ENCODE measurements around the gene AGAP1.

The AGAP1 gene

GRCh38 chr2:236001166-236001828 is 507.5 kb downstream of the AGAP1 start:
- no peak overlapping the region for H3K27ac ChIP-seq
- TF ChIP-seq CTCF (conservative IDR thresholded peaks at IDR 0.05): no peak

GRCh38 chr2:236001854-236002253 is 508.0 kb downstream of the AGAP1 start:
- no peak for TF ChIP-seq CTCF (conservative IDR thresholded peaks at IDR 0.05)
- H3K27ac ChIP-seq: no peak overlapping the region

- no peak for TF ChIP-seq CTCF (conservative IDR thresholded peaks at IDR 0.05)
- no peak overlapping the region for H3K27ac ChIP-seq
Measured at GRCh38 chr2:236008006-236008405, 514.2 kb downstream of the AGAP1 start.

- no peak overlapping the region for H3K27ac ChIP-seq
- no peak for TF ChIP-seq CTCF (conservative IDR thresholded peaks at IDR 0.05)
Measured at GRCh38 chr2:236008857-236009256, 515.0 kb downstream of the AGAP1 start.

GRCh38 chr2:236010920-236011685 is 517.3 kb downstream of the AGAP1 start:
- no peak overlapping the region for H3K27ac ChIP-seq
- TF ChIP-seq CTCF (conservative IDR thresholded peaks at IDR 0.05): no peak

- no peak overlapping the region for H3K27ac ChIP-seq
- no peak for TF ChIP-seq CTCF (conservative IDR thresholded peaks at IDR 0.05)
Measured at GRCh38 chr2:236012155-236012554, 518.3 kb downstream of the AGAP1 start.

GRCh38 chr2:236014408-236015131 is 520.7 kb downstream of the AGAP1 start:
- TF ChIP-seq CTCF (conservative IDR thresholded peaks at IDR 0.05): no peak
- no peak overlapping the region for H3K27ac ChIP-seq

Measured in VCaP (cell line).